Stimulated activated CD8-positive, alpha-beta memory T cell treated with anti-CD3 and anti-CD28 coated beads, Interleukin-7, amount 100 ng/mL, for 48 hours (primary cell): ENCODE data around the gene EIF4EBP3.

Experiments used
- DNase-seq, 2 donors: peaks; one replicate each; pipeline ENCODE4 v3.0.0-alpha.2; 2020; ENCODE audit warnings: low read depth in 1 of 2; ENCODE audit errors: extremely low read depth in 1 of 2

EIF4EBP3 gene

GRCh38 chr5:140556438-140556837 is 9.0 kb downstream of the EIF4EBP3 start:
- no peak for DNase-seq

- peak; percentile 83 to 85 for DNase-seq
Measured at GRCh38 chr5:140557136-140557805, 9.8 kb downstream of the EIF4EBP3 start, which contains the start of gene SRA1. SRA1 (minus strand) TSS chr5:140557473; CDS start chr5:140557452, 21 bp downstream.

- DNase-seq: no peak
Measured at GRCh38 chr5:140557965-140558364, 10.5 kb downstream of the EIF4EBP3 start.

GRCh38 chr5:140558542-140558941 is 11.1 kb downstream of the EIF4EBP3 start:
- DNase-seq: no peak

- no peak for DNase-seq
Measured at GRCh38 chr5:140560227-140560626, 12.8 kb downstream of the EIF4EBP3 start.

- DNase-seq: no peak
Measured at GRCh38 chr5:140561753-140562523, 14.5 kb downstream of the EIF4EBP3 start.

GRCh38 chr5:140563596-140563995 is 16.1 kb downstream of the EIF4EBP3 start:
- no peak for DNase-seq

- DNase-seq: peak; percentile 90 to 96
Measured at GRCh38 chr5:140564196-140565023, 16.9 kb downstream of the EIF4EBP3 start, which contains the start of the genes APBB3 and SLC35A4. APBB3 (minus strand) TSS chr5:140564598; CDS start chr5:140564245, 353 bp downstream. SLC35A4 (plus strand) TSS chr5:140564828; CDS start chr5:140567170, 2,342 bp downstream.

GRCh38 chr5:140565024-140565779 is 17.7 kb downstream of the EIF4EBP3 start:
- no peak for DNase-seq

GRCh38 chr5:140565780-140566095 is 18.3 kb downstream of the EIF4EBP3 start:
- DNase-seq: no peak

- DNase-seq: no peak
Measured at GRCh38 chr5:140566665-140567064, 19.2 kb downstream of the EIF4EBP3 start.

GRCh38 chr5:140567136-140567818 is 19.8 kb downstream of the EIF4EBP3 start:
- DNase-seq: no peak

- DNase-seq: no peak
Measured at GRCh38 chr5:140567871-140568270, 20.4 kb downstream of the EIF4EBP3 start.

GRCh38 chr5:140568443-140569063 is 21.1 kb downstream of the EIF4EBP3 start:
- no peak for DNase-seq

GRCh38 chr5:140569197-140569596 is 21.7 kb downstream of the EIF4EBP3 start:
- no peak for DNase-seq

- DNase-seq: no peak
Measured at GRCh38 chr5:140570058-140570457, 22.6 kb downstream of the EIF4EBP3 start.

- no peak for DNase-seq
Measured at GRCh38 chr5:140570488-140570887, 23.0 kb downstream of the EIF4EBP3 start.

- DNase-seq: no peak
Measured at GRCh38 chr5:140571105-140571504, 23.6 kb downstream of the EIF4EBP3 start.

GRCh38 chr5:140573683-140574082 is 26.2 kb downstream of the EIF4EBP3 start:
- DNase-seq: no peak

- DNase-seq: no peak
Measured at GRCh38 chr5:140574165-140574564, 26.7 kb downstream of the EIF4EBP3 start.
